Retinal pigment epithelial cell (primary cell): Measurements from ENCODE around the gene SEMA3B.
A peak's percentile ranks its signal among the peaks of the same experiment; 100 is the strongest.
"Not testable (repeated sequence)": the region's sequence is repeated elsewhere in the genome, so short reads cannot be mapped to it uniquely, and the experiment has no call there.

Experiments used
- DNase-seq: peaks from one replicate; pipeline ENCODE4 v3.0.0-alpha.2; 2010; ENCODE audit warnings: low read depth
- H3K4me3 ChIP-seq: 2 replicates; pipeline ENCODE4 v1.5.1; 2011; ENCODE audit warnings: mild to moderate bottlenecking, low read length, control low read depth, moderate library complexity
- CTCF ChIP-seq: conservative IDR thresholded peaks from 2 replicates; pipeline ENCODE4 v1.5.1; 2011; ENCODE audit warnings: low read depth, low read length, control low read depth, inconsistent platforms

Gene SEMA3B

GRCh38 chr3:50303013-50303815 is 34.3 kb downstream of the SEMA3B start, which contains the start of gene HYAL1:
Gene HYAL1, minus strand, starts transcription at chr3:50303574. Its CDS starts 618 bp downstream, at chr3:50302956.
- peak; percentile 24 for TF ChIP-seq CTCF
- DNase-seq, result no peak
- no peak within 1 kb of the TSS for H3K4me3 ChIP-seq

GRCh38 chr3:50304601-50305000 is 35.7 kb downstream of the SEMA3B start:
- no peak overlapping the region for H3K4me3 ChIP-seq
- no peak for TF ChIP-seq CTCF
- no peak for DNase-seq

- H3K4me3 ChIP-seq, DNase-seq: not testable (repeated sequence)
Measured at GRCh38 chr3:50312041-50312440, 43.1 kb downstream of the SEMA3B start.

GRCh38 chr3:50314342-50314741 is 45.4 kb downstream of the SEMA3B start:
- DNase-seq, result no peak
- no peak for TF ChIP-seq CTCF
- no peak overlapping the region for H3K4me3 ChIP-seq

GRCh38 chr3:50314816-50315215 is 45.9 kb downstream of the SEMA3B start:
- no peak for DNase-seq
- TF ChIP-seq CTCF, result no peak
- H3K4me3 ChIP-seq, result no peak overlapping the region

- no peak overlapping the region for H3K4me3 ChIP-seq
- DNase-seq, result no peak
- no peak for TF ChIP-seq CTCF
Measured at GRCh38 chr3:50316657-50317242, 47.8 kb downstream of the SEMA3B start.

- DNase-seq, result no peak
- TF ChIP-seq CTCF, result no peak
- H3K4me3 ChIP-seq, result no peak overlapping the region
Measured at GRCh38 chr3:50317300-50317699, 48.4 kb downstream of the SEMA3B start.
